Endothelial cell of umbilical vein (primary cell): ENCODE measurements around the gene PTPRF. TPM values are rescaled to one million over a fixed set of nuclear protein-coding genes. Genes with fewer than 3 reads are reported as not detected.

Experiments
- BruUV-seq: library from RNA; stranded (reverse); fragments of 400-500 nt; replicated peaks from 2 replicates; lab custom pipeline; 2021; lab: Mats Ljungman, UMichigan
- CTCF ChIA-PET: fragments of 300-600, 350-600 bp; sonication (Branson Sonifier 250); formaldehyde crosslinking; loops from one replicate; lab custom pipeline; 2021; ENCODE audit warnings: antibody characterized with exemption, inconsistent platforms; lab: Charles Lee
- POLR2A ChIA-PET: fragments of 300-600, 350-600 bp; sonication (Branson Sonifier 250); formaldehyde crosslinking; loops from one replicate; lab custom pipeline; 2021; ENCODE audit warnings: antibody characterized with exemption, inconsistent platforms; lab: Charles Lee
- DNase-seq: peaks from one replicate; pipeline ENCODE4 v3.0.0-alpha.2; 2011; ENCODE audit warnings: low read depth, low spot score
- FAIRE-seq: peaks from 2 replicates; lab custom pipeline; 2011; peaks lifted over from hg19 to GRCh38; lab: Jason Lieb, UNC
- H2AFZ ChIP-seq: 2 replicates; pipeline ENCODE4 v1.6.0; 2012; ENCODE audit warnings: low read depth, low read length, control low read depth, inconsistent platforms
- H3K27ac ChIP-seq: 2 replicates; pipeline ENCODE4 v1.5.1; 2011; ENCODE audit warnings: low read depth, mild to moderate bottlenecking, control low read depth, low read length, moderate library complexity; ENCODE audit not compliant: insufficient read depth
- H3K27me3 ChIP-seq, 2 experiments: 2 replicates each; pipeline versions ENCODE4 v1.6.0 to v1.6.1; 2011; ENCODE audit warnings: low read length in 2 of 2, mixed read lengths in 1 of 2; ENCODE audit not compliant: control insufficient read depth in 2 of 2, insufficient read depth in 2 of 2
- H3K36me3 ChIP-seq, 2 experiments: 2 replicates in 1 of 2; 3 replicates in 1 of 2; pipeline ENCODE4 v1.5.1; 2011; ENCODE audit warnings: low read length in 2 of 2, mild to moderate bottlenecking in 1 of 2, moderate library complexity in 1 of 2; ENCODE audit not compliant: control insufficient read depth in 2 of 2, insufficient read depth in 2 of 2; ENCODE audit errors: extremely low read depth in 1 of 2
- H3K4me1 ChIP-seq: 3 replicates; pipeline ENCODE4 v1.5.1; 2011; ENCODE audit warnings: mild to moderate bottlenecking, low read length; ENCODE audit not compliant: control insufficient read depth, insufficient read depth; ENCODE audit errors: extremely low read depth
- H3K4me2 ChIP-seq: 2 replicates; pipeline ENCODE4 v1.6.1; 2011; ENCODE audit warnings: low read length, control low read depth, mixed read lengths; ENCODE audit not compliant: insufficient read depth
- H3K4me3 ChIP-seq, 3 experiments: fragments of 200-600 bp in 1 of 3; sonication (generic), shearing (Covaris generic) in 1 of 3; replicated peaks in 1 of 3; 2 replicates each; pipeline ENCODE4 v1.5.1; 2011 to 2016; ENCODE audit warnings: control low read depth in 3 of 3, low read length in 3 of 3, mild to moderate bottlenecking in 2 of 3, inconsistent platforms in 1 of 3, low read depth in 1 of 3, moderate library complexity in 1 of 3; ENCODE audit not compliant: insufficient read depth in 1 of 3
- H3K79me2 ChIP-seq: 2 replicates; pipeline ENCODE4 v1.6.0; 2012; ENCODE audit warnings: low read length, inconsistent platforms; ENCODE audit not compliant: control insufficient read depth, insufficient read depth
- H3K9ac ChIP-seq: replicated peaks from 2 replicates; pipeline ENCODE3; 2011; ENCODE audit warnings: low read length, control low read depth; ENCODE audit not compliant: insufficient read depth; ENCODE audit errors: extremely low read depth
- H3K9me1 ChIP-seq: replicated peaks from 3 replicates; pipeline ENCODE4 v1.6.0; 2011; ENCODE audit warnings: mild to moderate bottlenecking, low read length; ENCODE audit not compliant: control insufficient read depth, insufficient read depth; ENCODE audit errors: extremely low read depth
- H3K9me3 ChIP-seq: replicated peaks from 2 replicates; pipeline ENCODE4 v1.5.1; 2012; ENCODE audit warnings: low read length, inconsistent platforms; ENCODE audit not compliant: control insufficient read depth, insufficient read depth
- H4K20me1 ChIP-seq: replicated peaks from 2 replicates; pipeline ENCODE3; 2011; ENCODE audit warnings: mild to moderate bottlenecking, low read length; ENCODE audit not compliant: control insufficient read depth, insufficient read depth; ENCODE audit errors: extremely low read depth
- EZH2 ChIP-seq: IDR thresholded peaks from 2 replicates; pipeline ENCODE4 v1.6.1; 2012; ENCODE audit warnings: borderline replicate concordance, low read depth, mild to moderate bottlenecking, moderate library complexity, low read length, inconsistent platforms; ENCODE audit not compliant: severe bottlenecking
- FOS ChIP-seq: IDR thresholded peaks from 2 replicates; pipeline ENCODE4 v1.6.1; 2011; ENCODE audit warnings: mild to moderate bottlenecking, low read length, moderate library complexity, borderline replicate concordance; ENCODE audit not compliant: insufficient read depth
- GATA2 ChIP-seq: IDR thresholded peaks from 2 replicates; pipeline ENCODE4 v1.7.0; 2011; ENCODE audit warnings: low read depth, mild to moderate bottlenecking, moderate library complexity, mixed read lengths, low read length; ENCODE audit not compliant: insufficient read length, insufficient read depth
- JUN ChIP-seq: IDR thresholded peaks from 2 replicates; pipeline ENCODE4 v1.6.1; 2011; ENCODE audit warnings: borderline replicate concordance, low read depth; ENCODE audit not compliant: insufficient read length, insufficient read depth
- MYC ChIP-seq: IDR thresholded peaks from one replicate; pipeline ENCODE4 v1.6.1; 2011; ENCODE audit warnings: mild to moderate bottlenecking, low read depth, low read length
- POLR2A ChIP-seq: IDR thresholded peaks from 2 replicates; pipeline ENCODE4 v1.6.1; 2012; ENCODE audit warnings: low read depth, mild to moderate bottlenecking, control low read depth, low read length
- POLR2AphosphoS5 ChIP-seq: IDR thresholded peaks from 2 replicates; pipeline ENCODE4 v1.6.1; 2012; ENCODE audit warnings: low read depth, mild to moderate bottlenecking, control low read depth, low read length, moderate library complexity; ENCODE audit not compliant: insufficient read depth
- dilution Hi-C: fragments of 300-500 bp; cut with MboI; formaldehyde crosslinking; loops from one replicate; pipeline ENCODE4 v1.15.0; 2019; ENCODE audit warnings: low sequenced_read_pairs; ENCODE audit not compliant: extremely low pct_ligation_motif_present
- intact Hi-C: fragments of 100-400 bp; cut with micrococcal nuclease; formaldehyde crosslinking; loops from one replicate; pipeline ENCODE4 v1.10.0; 2022
- polyA plus RNA-seq, 4 experiments: library from polyadenylated mRNA; depleted of rRNA in 3 of 4; stranded (reverse) in 3 of 4; unstranded in 1 of 4; fragments of >200 nt; gene quantifications; 2 replicates each; pipeline versions ENCODE4 v1.2.1 to v1.2.3, GENCODE V29; 2011 to 2012; ENCODE audit warnings: missing spikeins in 1 of 4
- total RNA-seq: library from RNA; stranded (reverse); gene quantifications from 2 replicates; pipeline ENCODE4 v1.2.3, GENCODE V29; 2021
- TF ChIP-seq, protein P1 (sequence below): IDR thresholded peaks from 2 replicates; pipeline ENCODE4 v1.6.1; 2011; ENCODE audit not compliant: insufficient read depth, insufficient read length
- TF ChIP-seq, protein P2 (sequence below), 2 donors: IDR thresholded peaks; 1 replicate in 1 of 2; 2 replicates in 1 of 2; pipeline ENCODE4 v1.5.1; 2011; ENCODE audit warnings: low read length in 2 of 2, mild to moderate bottlenecking in 2 of 2, moderate library complexity in 2 of 2, control low read depth in 1 of 2, inconsistent platforms in 1 of 2, low read depth in 1 of 2; ENCODE audit not compliant: insufficient read depth in 1 of 2; ENCODE audit errors: extremely low read depth in 1 of 2

PTPRF gene
- total and polyA plus RNA-seq, 2 donors (not counting 3 experiments of a cell fraction or from before 2014, with no cell fraction given): 217 to 338 TPM

DNA sequence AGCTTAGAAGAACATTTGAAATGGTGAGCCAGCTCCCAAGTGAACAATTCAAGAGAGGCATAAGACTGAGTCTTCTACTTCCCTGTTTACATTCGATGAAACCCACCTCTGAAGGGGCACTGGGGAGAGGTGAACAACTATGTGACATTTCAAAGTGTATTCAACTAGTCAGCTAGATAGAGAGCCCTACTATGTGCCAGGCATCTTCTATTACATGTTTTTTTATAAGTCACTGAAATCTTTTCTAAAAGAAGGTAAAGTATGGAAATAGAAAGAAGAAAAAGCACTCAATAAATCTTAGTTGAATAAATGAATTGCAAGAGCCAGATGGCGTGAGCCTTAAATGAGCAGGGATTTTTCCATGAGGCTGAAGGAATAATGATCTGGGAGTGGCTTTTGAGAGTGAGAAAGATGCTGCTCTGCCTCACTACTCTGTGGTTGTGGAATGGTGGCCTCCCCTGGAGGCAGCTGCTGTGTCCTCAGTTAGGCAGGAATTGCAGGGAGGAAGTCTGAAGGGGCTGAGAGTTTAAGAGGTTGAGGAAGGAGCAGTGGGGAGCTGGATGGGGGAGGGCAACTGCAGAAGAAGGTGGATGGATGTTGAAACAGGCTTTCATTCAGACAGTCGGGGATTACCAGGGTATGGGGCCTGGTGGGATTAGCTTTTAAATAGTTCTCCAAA lies 10.4 kb upstream of the PTPRF start:
- DNase-seq (no peak), FAIRE-seq (no peak)
- Histone ChIP-seq H3K79me2 (no peaks in the 10 kb centered on the region), H3K4me3 (no peak overlapping the region), H3K9ac (no peak overlapping the region), H3K9me1 (no peaks in the 10 kb centered on the region), H3K9me3 (no peaks in the 10 kb centered on the region), H3K4me2 (no peak overlapping the region), H4K20me1 (no peaks in the 10 kb centered on the region), H3K4me1 (no peaks in the 10 kb centered on the region), H3K36me3 (no peaks in the 10 kb centered on the region), H3K27ac (no peak overlapping the region), H2AFZ (no peak overlapping the region), H3K27me3 (peaks cover 5% of the 10 kb centered on the region in 2 experiments)
- CTCF ChIA-PET: interaction anchor here (0.9 to 2.4 kb wide), 5 partner anchors 10 to 293 kb away, joined by 3 to 10 read pairs (median 3); partner anchors contain the start of gene HYI
- TF ChIP-seq MYC: no peak
- no peak for TF ChIP-seq FOS
- TF ChIP-seq POLR2AphosphoS5: no peak
- TF ChIP-seq POLR2A: no peak
- TF ChIP-seq EZH2: no peak
- TF ChIP-seq, protein P1, sequence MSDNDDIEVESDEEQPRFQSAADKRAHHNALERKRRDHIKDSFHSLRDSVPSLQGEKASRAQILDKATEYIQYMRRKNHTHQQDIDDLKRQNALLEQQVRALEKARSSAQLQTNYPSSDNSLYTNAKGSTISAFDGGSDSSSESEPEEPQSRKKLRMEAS: no peak
- TF ChIP-seq JUN: no peak
- TF ChIP-seq, protein P2, sequence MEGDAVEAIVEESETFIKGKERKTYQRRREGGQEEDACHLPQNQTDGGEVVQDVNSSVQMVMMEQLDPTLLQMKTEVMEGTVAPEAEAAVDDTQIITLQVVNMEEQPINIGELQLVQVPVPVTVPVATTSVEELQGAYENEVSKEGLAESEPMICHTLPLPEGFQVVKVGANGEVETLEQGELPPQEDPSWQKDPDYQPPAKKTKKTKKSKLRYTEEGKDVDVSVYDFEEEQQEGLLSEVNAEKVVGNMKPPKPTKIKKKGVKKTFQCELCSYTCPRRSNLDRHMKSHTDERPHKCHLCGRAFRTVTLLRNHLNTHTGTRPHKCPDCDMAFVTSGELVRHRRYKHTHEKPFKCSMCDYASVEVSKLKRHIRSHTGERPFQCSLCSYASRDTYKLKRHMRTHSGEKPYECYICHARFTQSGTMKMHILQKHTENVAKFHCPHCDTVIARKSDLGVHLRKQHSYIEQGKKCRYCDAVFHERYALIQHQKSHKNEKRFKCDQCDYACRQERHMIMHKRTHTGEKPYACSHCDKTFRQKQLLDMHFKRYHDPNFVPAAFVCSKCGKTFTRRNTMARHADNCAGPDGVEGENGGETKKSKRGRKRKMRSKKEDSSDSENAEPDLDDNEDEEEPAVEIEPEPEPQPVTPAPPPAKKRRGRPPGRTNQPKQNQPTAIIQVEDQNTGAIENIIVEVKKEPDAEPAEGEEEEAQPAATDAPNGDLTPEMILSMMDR (IDR thresholded peaks at IDR 0.05; ENCODE audit: extremely low read depth in 1 of 2, insufficient read depth in 1 of 2, low read depth in 1 of 2, low read length in 2 of 2): no peak
- TF ChIP-seq GATA2: no peak
- no TSS peak for BruUV-seq
- intact Hi-C loops: no loop called here
- dilution Hi-C loops: no loop called here
- POLR2A ChIA-PET: no interaction called here
